Endothelial cell of umbilical vein (primary cell): Measurements from ENCODE around the gene HAGH. TPM values are rescaled to one million over a fixed set of nuclear protein-coding genes. Genes with fewer than 3 reads are reported as not detected.

Experiments used
- BruUV-seq: library from RNA; stranded (reverse); fragments of 400-500 nt; replicated peaks from 2 replicates; lab custom pipeline; 2021; lab: Mats Ljungman, UMichigan
- CTCF ChIA-PET: fragments of 300-600, 350-600 bp; sonication (Branson Sonifier 250); formaldehyde crosslinking; loops from one replicate; lab custom pipeline; 2021; ENCODE audit warnings: antibody characterized with exemption, inconsistent platforms; lab: Charles Lee
- POLR2A ChIA-PET: fragments of 300-600, 350-600 bp; sonication (Branson Sonifier 250); formaldehyde crosslinking; loops from one replicate; lab custom pipeline; 2021; ENCODE audit warnings: antibody characterized with exemption, inconsistent platforms; lab: Charles Lee
- DNase-seq: peaks from one replicate; pipeline ENCODE4 v3.0.0-alpha.2; 2011; ENCODE audit warnings: low read depth, low spot score
- FAIRE-seq: peaks from 2 replicates; lab custom pipeline; 2011; peaks lifted over from hg19 to GRCh38; lab: Jason Lieb, UNC
- H2AFZ ChIP-seq: 2 replicates; pipeline ENCODE4 v1.6.0; 2012; ENCODE audit warnings: low read depth, low read length, control low read depth, inconsistent platforms
- H3K27ac ChIP-seq: 2 replicates; pipeline ENCODE4 v1.5.1; 2011; ENCODE audit warnings: low read depth, mild to moderate bottlenecking, control low read depth, low read length, moderate library complexity; ENCODE audit not compliant: insufficient read depth
- H3K27me3 ChIP-seq, 2 experiments: 2 replicates each; pipeline versions ENCODE4 v1.6.0 to v1.6.1; 2011; ENCODE audit warnings: low read length in 2 of 2, mixed read lengths in 1 of 2; ENCODE audit not compliant: control insufficient read depth in 2 of 2, insufficient read depth in 2 of 2
- H3K36me3 ChIP-seq, 2 experiments: 2 replicates in 1 of 2; 3 replicates in 1 of 2; pipeline ENCODE4 v1.5.1; 2011; ENCODE audit warnings: low read length in 2 of 2, mild to moderate bottlenecking in 1 of 2, moderate library complexity in 1 of 2; ENCODE audit not compliant: control insufficient read depth in 2 of 2, insufficient read depth in 2 of 2; ENCODE audit errors: extremely low read depth in 1 of 2
- H3K4me1 ChIP-seq: 3 replicates; pipeline ENCODE4 v1.5.1; 2011; ENCODE audit warnings: mild to moderate bottlenecking, low read length; ENCODE audit not compliant: control insufficient read depth, insufficient read depth; ENCODE audit errors: extremely low read depth
- H3K4me2 ChIP-seq: 2 replicates; pipeline ENCODE4 v1.6.1; 2011; ENCODE audit warnings: low read length, control low read depth, mixed read lengths; ENCODE audit not compliant: insufficient read depth
- H3K4me3 ChIP-seq, 3 experiments: fragments of 200-600 bp in 1 of 3; sonication (generic), shearing (Covaris generic) in 1 of 3; replicated peaks in 1 of 3; 2 replicates each; pipeline ENCODE4 v1.5.1; 2011 to 2016; ENCODE audit warnings: control low read depth in 3 of 3, low read length in 3 of 3, mild to moderate bottlenecking in 2 of 3, inconsistent platforms in 1 of 3, low read depth in 1 of 3, moderate library complexity in 1 of 3; ENCODE audit not compliant: insufficient read depth in 1 of 3
- H3K79me2 ChIP-seq: 2 replicates; pipeline ENCODE4 v1.6.0; 2012; ENCODE audit warnings: low read length, inconsistent platforms; ENCODE audit not compliant: control insufficient read depth, insufficient read depth
- H3K9ac ChIP-seq: replicated peaks from 2 replicates; pipeline ENCODE3; 2011; ENCODE audit warnings: low read length, control low read depth; ENCODE audit not compliant: insufficient read depth; ENCODE audit errors: extremely low read depth
- H3K9me1 ChIP-seq: replicated peaks from 3 replicates; pipeline ENCODE4 v1.6.0; 2011; ENCODE audit warnings: mild to moderate bottlenecking, low read length; ENCODE audit not compliant: control insufficient read depth, insufficient read depth; ENCODE audit errors: extremely low read depth
- H3K9me3 ChIP-seq: replicated peaks from 2 replicates; pipeline ENCODE4 v1.5.1; 2012; ENCODE audit warnings: low read length, inconsistent platforms; ENCODE audit not compliant: control insufficient read depth, insufficient read depth
- H4K20me1 ChIP-seq: replicated peaks from 2 replicates; pipeline ENCODE3; 2011; ENCODE audit warnings: mild to moderate bottlenecking, low read length; ENCODE audit not compliant: control insufficient read depth, insufficient read depth; ENCODE audit errors: extremely low read depth
- CTCF ChIP-seq, 2 donors: IDR thresholded peaks; 1 replicate in 1 of 2; 2 replicates in 1 of 2; pipeline ENCODE4 v1.5.1; 2011; ENCODE audit warnings: low read length in 2 of 2, mild to moderate bottlenecking in 2 of 2, moderate library complexity in 2 of 2, control low read depth in 1 of 2, inconsistent platforms in 1 of 2, low read depth in 1 of 2; ENCODE audit not compliant: insufficient read depth in 1 of 2; ENCODE audit errors: extremely low read depth in 1 of 2
- EZH2 ChIP-seq: IDR thresholded peaks from 2 replicates; pipeline ENCODE4 v1.6.1; 2012; ENCODE audit warnings: borderline replicate concordance, low read depth, mild to moderate bottlenecking, moderate library complexity, low read length, inconsistent platforms; ENCODE audit not compliant: severe bottlenecking
- FOS ChIP-seq: IDR thresholded peaks from 2 replicates; pipeline ENCODE4 v1.6.1; 2011; ENCODE audit warnings: mild to moderate bottlenecking, low read length, moderate library complexity, borderline replicate concordance; ENCODE audit not compliant: insufficient read depth
- GATA2 ChIP-seq: IDR thresholded peaks from 2 replicates; pipeline ENCODE4 v1.7.0; 2011; ENCODE audit warnings: low read depth, mild to moderate bottlenecking, moderate library complexity, mixed read lengths, low read length; ENCODE audit not compliant: insufficient read length, insufficient read depth
- JUN ChIP-seq: IDR thresholded peaks from 2 replicates; pipeline ENCODE4 v1.6.1; 2011; ENCODE audit warnings: borderline replicate concordance, low read depth; ENCODE audit not compliant: insufficient read length, insufficient read depth
- MAX ChIP-seq: IDR thresholded peaks from 2 replicates; pipeline ENCODE4 v1.6.1; 2011; ENCODE audit not compliant: insufficient read depth, insufficient read length
- MYC ChIP-seq: IDR thresholded peaks from one replicate; pipeline ENCODE4 v1.6.1; 2011; ENCODE audit warnings: mild to moderate bottlenecking, low read depth, low read length
- POLR2A ChIP-seq: IDR thresholded peaks from 2 replicates; pipeline ENCODE4 v1.6.1; 2012; ENCODE audit warnings: low read depth, mild to moderate bottlenecking, control low read depth, low read length
- POLR2AphosphoS5 ChIP-seq: IDR thresholded peaks from 2 replicates; pipeline ENCODE4 v1.6.1; 2012; ENCODE audit warnings: low read depth, mild to moderate bottlenecking, control low read depth, low read length, moderate library complexity; ENCODE audit not compliant: insufficient read depth
- dilution Hi-C: fragments of 300-500 bp; cut with MboI; formaldehyde crosslinking; loops from one replicate; pipeline ENCODE4 v1.15.0; 2019; ENCODE audit warnings: low sequenced_read_pairs; ENCODE audit not compliant: extremely low pct_ligation_motif_present
- intact Hi-C: fragments of 100-400 bp; cut with micrococcal nuclease; formaldehyde crosslinking; loops from one replicate; pipeline ENCODE4 v1.10.0; 2022
- polyA plus RNA-seq, 4 experiments: library from polyadenylated mRNA; depleted of rRNA in 3 of 4; stranded (reverse) in 3 of 4; unstranded in 1 of 4; fragments of >200 nt; gene quantifications; 2 replicates each; pipeline versions ENCODE4 v1.2.1 to v1.2.3, GENCODE V29; 2011 to 2012; ENCODE audit warnings: missing spikeins in 1 of 4
- total RNA-seq: library from RNA; stranded (reverse); gene quantifications from 2 replicates; pipeline ENCODE4 v1.2.3, GENCODE V29; 2021

HAGH gene
- total and polyA plus RNA-seq, 2 donors (not counting 3 experiments of a cell fraction or from before 2014, with no cell fraction given) = 54.3 to 84.2 TPM

- BruUV-seq = no TSS peak
- Histone ChIP-seq H3K9me1 (no peaks in the 10 kb centered on the region), H3K9me3 (no peaks in the 10 kb centered on the region), H3K27me3 (no peaks in the 10 kb centered on the region), H3K9ac (no peak overlapping the region), H3K4me3 (no peak overlapping the region), H4K20me1 (no peaks in the 10 kb centered on the region), H3K79me2 (peaks cover 14% of the 10 kb centered on the region), H2AFZ (no peak overlapping the region), H3K4me1 (peaks cover 18% of the 10 kb centered on the region), H3K36me3 (peaks cover 0 to 45% of the 10 kb centered on the region in 2 experiments), H3K27ac (no peak overlapping the region), H3K4me2 (no peak overlapping the region)
- TF ChIP-seq MAX (no peak), MYC (no peak), EZH2 (no peak), FOS (no peak), JUN (no peak), POLR2AphosphoS5 (no peak), GATA2 (no peak), POLR2A (no peak)
- ChIA-PET POLR2A (no interaction called here), CTCF (no interaction called here)
- dilution Hi-C loops = no loop called here
- DNase-seq = no peak
- FAIRE-seq = no peak
- intact Hi-C loops = no loop called here
These were observed 49.6 kb downstream of the HAGH start for GRCh38 chr16:1776991-1777374.

DNA sequence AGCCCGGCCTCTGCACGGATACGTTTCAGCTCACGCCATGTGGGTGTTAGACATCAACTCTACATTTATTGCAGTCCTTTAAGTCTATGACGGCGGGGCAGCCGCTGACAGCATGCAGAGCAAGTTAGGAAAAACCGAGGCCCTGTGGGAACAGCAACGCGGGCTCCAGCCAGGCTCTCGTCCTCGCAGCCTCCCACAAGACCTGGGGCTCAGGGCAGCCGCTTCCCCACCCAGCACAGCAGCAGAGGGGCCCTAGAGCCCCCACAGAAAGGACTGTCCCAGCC, 50.0 kb downstream of the HAGH start:
- no peaks in the 10 kb centered on the region for H4K20me1 ChIP-seq
- no peak overlapping the region for H3K9ac ChIP-seq
- ChIA-PET POLR2A (no interaction called here), CTCF (no interaction called here)
- peaks cover 0 to 45% of the 10 kb centered on the region in 2 experiments for H3K36me3 ChIP-seq
- no peaks in the 10 kb centered on the region for H3K9me3 ChIP-seq
- no peak for TF ChIP-seq CTCF (IDR thresholded peaks at IDR 0.05; ENCODE audit: extremely low read depth in 1 of 2, insufficient read depth in 1 of 2, low read depth in 1 of 2, low read length in 2 of 2)
- no peak for TF ChIP-seq MYC
- no peak for TF ChIP-seq EZH2
- TF ChIP-seq FOS = no peak
- TF ChIP-seq GATA2 = no peak
- no peak for TF ChIP-seq POLR2A
- peaks cover 17% of the 10 kb centered on the region for H3K79me2 ChIP-seq
- dilution Hi-C loops = no loop called here
- H3K27me3 ChIP-seq = no peaks in the 10 kb centered on the region
- no TSS peak for BruUV-seq
- H3K4me3 ChIP-seq = no peak overlapping the region
- no peaks in the 10 kb centered on the region for H3K9me1 ChIP-seq
- FAIRE-seq = no peak
- intact Hi-C loops = no loop called here
- H2AFZ ChIP-seq = no peak overlapping the region
- no peak overlapping the region for H3K27ac ChIP-seq
- H3K4me2 ChIP-seq = no peak overlapping the region
- no peak for DNase-seq
- H3K4me1 ChIP-seq = peaks cover 20% of the 10 kb centered on the region
